Liver (tissue), 3 donors: Measurements from ENCODE around the gene PAX6.

Source experiments
- ATF3 ChIP-seq: IDR thresholded peaks from 2 replicates; pipeline ENCODE4 v1.6.1; 2016; ENCODE audit warnings: antibody characterized with exemption
- CTCF ChIP-seq: fragments of 150-350 bp; IDR thresholded peaks from 2 replicates; pipeline ENCODE4 v1.5.1; 2017; ENCODE audit warnings: improper control_type of control experiment, low read depth, low read length; ENCODE audit not compliant: missing input control
- HNF4A ChIP-seq, 2 donors: conservative IDR thresholded peaks; 2 replicates each; pipeline ENCODE4 v1.6.1; 2016; ENCODE audit warnings: antibody characterized with exemption in 2 of 2, mild to moderate bottlenecking in 2 of 2
- JUND ChIP-seq, 2 donors: IDR thresholded peaks; 2 replicates each; pipeline ENCODE4 v1.6.1; 2016; ENCODE audit warnings: antibody characterized with exemption in 2 of 2
- MAX ChIP-seq: IDR thresholded peaks from 2 replicates; pipeline ENCODE4 v1.6.1; 2016; ENCODE audit warnings: antibody characterized with exemption
- NR2F2 ChIP-seq: IDR thresholded peaks from 2 replicates; pipeline ENCODE4 v1.6.1; 2016; ENCODE audit warnings: antibody characterized with exemption
- RXRA ChIP-seq, 2 donors: IDR thresholded peaks; 2 replicates each; pipeline ENCODE4 v1.6.1; 2017 to 2018; ENCODE audit warnings: antibody characterized with exemption in 2 of 2, mild to moderate bottlenecking in 1 of 2
- TF ChIP-seq, protein P1 (sequence below): IDR thresholded peaks from 2 replicates; pipeline ENCODE4 v1.6.1; 2016; ENCODE audit warnings: antibody characterized with exemption, mild to moderate bottlenecking
- donor health status: healthy.
- donor health status: healthy.

- TF ChIP-seq CTCF (no peak), ATF3 (no peak), NR2F2 (no peak), MAX (no peak), HNF4A (conservative IDR thresholded peaks at IDR 0.05) (no peak), RXRA (IDR thresholded peaks at IDR 0.05) (no peak), JUND (IDR thresholded peaks at IDR 0.05) (no peak)
- TF ChIP-seq, protein P1, sequence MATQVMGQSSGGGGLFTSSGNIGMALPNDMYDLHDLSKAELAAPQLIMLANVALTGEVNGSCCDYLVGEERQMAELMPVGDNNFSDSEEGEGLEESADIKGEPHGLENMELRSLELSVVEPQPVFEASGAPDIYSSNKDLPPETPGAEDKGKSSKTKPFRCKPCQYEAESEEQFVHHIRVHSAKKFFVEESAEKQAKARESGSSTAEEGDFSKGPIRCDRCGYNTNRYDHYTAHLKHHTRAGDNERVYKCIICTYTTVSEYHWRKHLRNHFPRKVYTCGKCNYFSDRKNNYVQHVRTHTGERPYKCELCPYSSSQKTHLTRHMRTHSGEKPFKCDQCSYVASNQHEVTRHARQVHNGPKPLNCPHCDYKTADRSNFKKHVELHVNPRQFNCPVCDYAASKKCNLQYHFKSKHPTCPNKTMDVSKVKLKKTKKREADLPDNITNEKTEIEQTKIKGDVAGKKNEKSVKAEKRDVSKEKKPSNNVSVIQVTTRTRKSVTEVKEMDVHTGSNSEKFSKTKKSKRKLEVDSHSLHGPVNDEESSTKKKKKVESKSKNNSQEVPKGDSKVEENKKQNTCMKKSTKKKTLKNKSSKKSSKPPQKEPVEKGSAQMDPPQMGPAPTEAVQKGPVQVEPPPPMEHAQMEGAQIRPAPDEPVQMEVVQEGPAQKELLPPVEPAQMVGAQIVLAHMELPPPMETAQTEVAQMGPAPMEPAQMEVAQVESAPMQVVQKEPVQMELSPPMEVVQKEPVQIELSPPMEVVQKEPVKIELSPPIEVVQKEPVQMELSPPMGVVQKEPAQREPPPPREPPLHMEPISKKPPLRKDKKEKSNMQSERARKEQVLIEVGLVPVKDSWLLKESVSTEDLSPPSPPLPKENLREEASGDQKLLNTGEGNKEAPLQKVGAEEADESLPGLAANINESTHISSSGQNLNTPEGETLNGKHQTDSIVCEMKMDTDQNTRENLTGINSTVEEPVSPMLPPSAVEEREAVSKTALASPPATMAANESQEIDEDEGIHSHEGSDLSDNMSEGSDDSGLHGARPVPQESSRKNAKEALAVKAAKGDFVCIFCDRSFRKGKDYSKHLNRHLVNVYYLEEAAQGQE = no peak
Observed at GRCh38 chr11:31740131-31740530, 71.0 kb downstream of the PAX6 start.
